ENCODE results near the gene RAI1.

Gene RAI1

DNA sequence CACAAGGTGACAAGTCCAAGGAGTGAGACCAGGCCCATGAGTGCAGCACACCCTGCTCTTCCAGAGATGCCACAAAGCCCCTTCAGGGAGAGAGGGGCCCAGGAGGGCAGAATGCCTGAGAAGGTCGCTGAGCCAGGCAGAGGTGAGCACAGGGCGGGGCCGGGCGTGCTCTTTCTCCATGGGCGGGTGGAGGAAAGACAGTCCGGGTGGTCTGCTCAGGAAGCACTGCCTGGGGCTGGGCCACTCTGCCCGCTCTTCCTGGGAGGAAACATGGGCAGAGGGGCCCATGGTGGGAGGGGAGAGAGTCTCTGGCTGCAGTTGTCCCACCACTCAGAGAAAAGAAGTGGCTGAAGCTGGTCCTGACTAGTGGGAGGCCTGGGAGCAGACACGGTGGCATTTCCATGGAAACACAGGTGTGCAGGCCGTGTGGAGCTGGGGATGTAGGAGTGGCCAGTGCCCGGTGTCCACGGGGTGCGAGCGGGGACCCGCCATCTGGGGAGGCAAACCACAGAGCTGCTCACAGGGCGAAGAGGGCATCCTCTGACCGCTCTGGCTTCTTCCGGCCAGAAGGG, 165.9 kb downstream of the RAI1 start:
- no peak for DNase-seq
- intact Hi-C loops (cut with DNase I): no loop called here

DNA sequence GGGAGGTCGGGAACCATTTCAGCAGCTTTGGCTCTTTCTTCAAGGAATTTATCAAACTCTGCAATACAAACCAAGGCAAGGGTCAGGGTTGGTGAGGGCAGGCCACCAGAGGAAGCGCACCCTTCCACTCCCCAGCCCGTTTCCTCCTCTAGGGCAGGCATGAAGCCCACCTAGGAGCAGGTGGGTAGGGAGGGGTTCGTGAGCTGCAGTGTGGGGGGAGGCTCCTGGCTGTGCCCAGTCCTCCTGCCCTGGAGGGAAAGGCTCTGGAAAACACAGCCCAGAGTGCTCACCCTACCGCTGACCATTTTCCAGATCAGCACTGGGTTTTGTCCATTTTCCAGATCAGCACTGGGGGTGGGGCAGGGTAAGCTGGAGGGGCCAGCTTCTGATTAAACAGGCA, 166.5 kb downstream of the RAI1 start:
- no peak for DNase-seq
- intact Hi-C loops (cut with DNase I): no loop called here

DNA sequence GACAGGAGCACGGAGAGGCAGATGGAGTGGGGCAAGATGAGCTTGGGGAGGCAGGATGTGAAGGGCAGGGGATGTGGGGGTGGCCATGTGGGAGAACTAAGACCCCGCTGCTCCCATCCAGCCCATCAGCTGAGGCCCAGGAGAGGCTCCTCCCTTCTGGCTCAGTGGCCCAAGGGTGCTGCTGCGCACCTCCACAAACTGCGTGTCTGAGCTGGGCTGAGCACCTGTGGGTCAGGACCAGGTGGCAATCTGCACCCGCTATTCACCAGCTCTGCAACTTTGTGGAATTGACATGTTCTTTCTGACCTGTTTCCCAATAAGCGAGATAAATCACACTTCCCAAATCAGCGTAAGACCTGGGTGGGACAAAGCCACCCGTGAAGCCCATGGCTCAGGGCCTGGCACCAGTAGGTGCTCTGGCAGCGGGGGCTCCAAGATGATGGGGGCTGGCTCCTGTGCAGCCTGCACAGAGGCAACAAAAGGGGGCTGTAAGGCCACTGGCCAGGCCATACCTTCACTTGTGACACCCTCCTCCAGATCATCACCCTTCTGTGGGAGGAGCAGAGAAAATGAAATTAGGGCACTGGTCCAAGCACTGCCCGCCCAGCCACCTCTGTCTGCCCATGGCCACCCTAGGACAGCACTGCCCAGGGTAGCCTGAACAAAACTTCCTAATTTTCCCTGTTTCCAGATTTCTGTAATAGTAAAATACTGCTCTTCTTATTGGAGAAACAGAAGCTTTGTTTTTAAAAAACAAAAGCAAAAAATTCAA, 167.2 kb downstream of the RAI1 start:
- no peak for DNase-seq

DNA sequence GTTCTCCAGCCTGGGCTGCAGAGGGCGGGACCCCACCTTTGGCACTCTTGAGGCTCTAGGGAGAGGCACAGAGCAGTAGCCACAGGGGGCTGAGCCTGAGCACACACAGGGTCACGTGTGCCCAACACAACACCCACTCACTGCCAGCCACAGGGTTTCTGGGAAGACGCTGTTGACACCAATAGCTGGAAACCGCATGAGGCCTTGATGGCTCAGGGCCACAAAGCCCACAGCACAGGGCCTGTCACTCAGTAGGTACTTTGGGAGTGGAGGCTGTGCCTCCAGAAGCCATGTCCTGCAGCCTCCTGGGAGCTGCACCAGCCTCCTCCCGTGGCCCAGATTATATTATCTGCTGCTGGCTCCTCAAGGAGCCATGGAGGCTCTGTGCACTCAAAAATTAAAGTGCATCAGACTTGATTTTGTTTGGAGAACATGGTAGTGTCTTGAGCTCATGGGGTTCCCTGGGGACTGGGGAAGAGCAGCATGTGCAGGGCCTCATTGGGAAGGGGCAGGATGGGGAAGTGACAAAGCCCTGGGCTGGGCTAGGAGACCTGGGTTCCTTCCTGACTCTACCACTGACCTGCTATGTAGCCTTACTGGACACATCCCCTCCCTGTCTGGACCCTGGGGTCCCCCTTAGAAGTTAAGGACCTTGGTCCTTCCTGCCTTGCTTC, 168.0 kb downstream of the RAI1 start:
- peak in 41 of 42 donors; percentile 35 to 88 (median 64) for DNase-seq
- intact Hi-C loops (cut with DNase I): no loop called here

More for the DNA sequence above, 167.2 kb downstream of the RAI1 start:
- intact Hi-C loops (cut with DNase I): no loop called here

GRCh38 chr17:17849845-17850373, 168.7 kb downstream of the RAI1 start:
- DNase-seq: peak in 34 of 42 donors; percentile 28 to 84 (median 60)
- intact Hi-C loops (cut with DNase I): no loop called here

DNA sequence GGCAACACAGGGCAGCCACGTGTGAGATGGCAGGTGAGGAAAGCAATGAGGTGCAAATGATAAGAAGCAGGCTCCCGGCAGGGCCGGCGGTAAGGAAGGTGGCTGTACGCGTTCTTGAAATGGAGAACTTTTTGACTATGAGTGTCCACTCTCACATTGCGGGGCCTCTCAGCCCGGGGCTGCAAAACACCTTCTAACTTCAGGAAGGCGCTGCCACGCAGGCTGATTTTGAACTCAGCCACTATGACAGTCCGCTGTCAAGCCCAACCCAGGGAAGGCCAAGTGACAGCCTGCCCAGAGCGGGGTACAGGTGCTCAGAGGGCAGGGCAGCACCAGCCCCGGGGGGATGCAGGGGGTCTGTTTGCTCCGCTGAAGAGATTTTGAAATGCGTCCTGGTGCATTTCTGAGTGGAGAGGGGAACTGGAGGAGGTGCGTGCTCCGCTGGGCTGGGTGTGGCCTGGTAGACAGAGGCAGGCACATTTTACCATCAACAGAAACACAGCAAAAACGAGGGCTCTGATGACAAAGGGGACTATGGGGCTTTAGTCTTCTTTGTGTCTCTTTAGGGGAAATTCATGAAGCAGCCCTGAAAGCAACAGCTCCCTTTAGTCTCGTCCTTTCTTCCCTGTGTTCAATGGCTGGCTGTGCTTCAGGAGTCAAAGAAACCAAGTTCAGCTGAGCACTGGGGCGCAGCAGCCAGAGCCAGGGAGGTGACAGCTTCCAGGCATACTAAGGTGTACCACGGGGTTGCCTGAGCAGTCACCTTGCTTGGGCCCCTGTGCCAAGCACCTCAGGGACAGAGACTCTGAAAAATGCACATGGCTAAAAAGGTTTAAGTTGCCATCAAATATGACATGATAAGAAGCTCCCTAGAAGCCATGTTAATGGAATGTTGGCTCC, 170.1 kb downstream of the RAI1 start:
- intact Hi-C loops (cut with DNase I): no loop called here
- DNase-seq: no peak

DNA sequence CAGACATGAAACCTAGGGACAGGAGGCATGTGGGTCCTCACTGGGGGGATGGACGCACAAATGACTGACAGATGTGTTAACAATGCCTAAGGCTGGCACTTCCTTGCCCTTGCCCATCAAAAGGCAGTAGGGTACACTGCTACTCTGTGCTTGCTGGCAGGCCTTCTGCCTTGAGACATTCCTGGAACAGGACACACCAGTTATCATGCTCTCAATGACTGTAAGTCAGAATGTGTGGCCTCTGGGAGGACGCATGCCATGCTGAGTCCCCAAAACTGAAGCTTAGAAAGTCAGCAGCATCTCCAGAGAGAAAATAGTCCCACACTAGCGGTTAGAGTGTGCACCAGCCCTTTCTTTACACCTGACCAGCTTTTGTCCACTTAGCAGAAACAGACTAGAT, 171.7 kb downstream of the RAI1 start:
- DNase-seq: no peak
- intact Hi-C loops (cut with DNase I): no loop called here

GRCh38 chr17:17853811-17854447, 172.7 kb downstream of the RAI1 start:
- intact Hi-C loops (cut with DNase I): no loop called here
- no peak for DNase-seq

DNA sequence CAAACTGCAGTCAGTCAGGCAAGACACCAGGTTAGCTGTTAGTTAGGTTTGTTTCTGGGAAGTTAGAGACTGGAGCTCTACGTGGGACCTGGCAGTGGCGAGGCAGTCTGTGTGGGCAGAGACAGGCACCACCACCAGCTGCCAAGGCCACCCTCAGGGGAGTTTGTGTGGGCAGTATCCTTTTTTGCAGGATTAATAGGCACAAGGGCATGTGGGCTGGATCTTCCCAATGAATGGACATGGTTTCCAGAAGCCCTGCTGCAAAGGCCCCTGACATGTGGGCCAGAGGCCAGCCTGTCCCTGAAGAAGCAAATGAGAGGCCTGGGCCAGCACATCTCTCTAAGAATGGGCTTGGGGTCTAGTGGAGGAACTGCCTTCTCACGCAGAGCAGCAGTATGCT, 174.7 kb downstream of the RAI1 start:
- intact Hi-C loops (cut with DNase I): loop anchor here (5.0 kb wide), 1 partner anchor 174 kb away; the partner anchor contains the start of gene RAI1
- DNase-seq: peak in 3 of 42 donors; percentile 59 to 63 (median 59)

GRCh38 chr17:17856386-17856785, 175.1 kb downstream of the RAI1 start:
- DNase-seq: no peak
- intact Hi-C loops (cut with DNase I): loop anchor here (5.0 kb wide), 1 partner anchor 174 kb away; the partner anchor contains the start of gene RAI1

DNA sequence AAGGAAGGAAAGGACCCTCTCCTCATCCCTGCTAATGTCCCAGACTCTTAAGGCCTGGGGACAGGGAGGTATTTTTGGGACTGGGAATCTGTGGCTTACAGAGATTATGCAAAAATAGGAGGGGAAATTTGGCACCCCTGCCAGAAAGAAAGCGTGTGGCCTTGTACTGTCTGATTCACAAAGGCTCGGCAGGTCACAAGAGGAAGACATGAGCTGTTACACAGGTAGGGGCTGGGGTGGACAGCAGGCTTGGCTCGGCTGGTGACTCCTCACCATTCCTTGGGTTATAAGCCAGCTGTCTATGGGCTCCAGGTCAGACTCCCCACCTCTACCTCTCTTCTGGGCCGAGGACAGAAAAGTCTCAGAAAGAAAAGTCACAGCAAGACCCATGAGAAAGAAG, 176.2 kb downstream of the RAI1 start:
- intact Hi-C loops (cut with DNase I): loop anchor here (5.0 kb wide), 1 partner anchor 175 kb away; the partner anchor contains the start of gene RAI1
- no peak for DNase-seq

DNA sequence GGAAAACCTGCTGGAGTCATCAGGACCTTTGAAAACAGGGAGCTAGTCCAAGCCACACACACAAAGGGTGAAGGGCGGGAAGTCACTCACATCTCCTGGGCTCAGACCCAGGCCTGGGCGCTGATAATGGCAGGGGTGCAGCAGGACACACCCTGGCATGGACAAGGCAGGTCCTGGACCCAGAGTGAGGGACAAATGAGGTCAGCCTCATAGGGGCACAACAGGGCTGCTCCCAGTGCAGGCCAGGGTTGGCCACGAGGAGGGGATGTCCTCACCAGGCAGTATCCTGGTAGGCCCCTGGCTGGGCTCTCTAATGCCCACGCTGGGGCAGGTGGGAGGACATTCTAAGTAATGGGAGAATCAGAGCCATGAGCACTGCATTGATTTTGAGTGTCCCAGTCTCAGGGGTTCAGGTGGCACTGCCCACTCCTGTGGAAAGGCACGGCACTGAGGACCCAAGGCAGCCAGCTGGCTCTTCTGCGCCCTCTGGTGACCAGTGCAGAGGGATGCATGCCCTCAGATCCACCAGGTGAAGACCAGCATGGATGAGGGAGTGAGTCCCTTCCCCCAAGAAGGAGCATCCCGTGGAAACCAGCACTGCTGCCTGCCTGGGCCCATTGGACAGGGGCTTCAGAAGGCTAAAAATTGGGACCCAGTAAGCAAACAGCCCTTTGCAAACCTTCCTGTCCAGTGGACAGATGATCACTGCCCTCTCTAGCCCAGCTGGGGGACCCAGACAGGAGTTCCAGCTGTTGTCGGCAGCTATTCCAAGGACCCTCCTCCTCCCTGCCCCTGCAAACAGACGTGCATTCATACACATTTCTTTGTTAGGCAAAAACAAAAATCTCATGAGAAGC, 178.9 kb downstream of the RAI1 start:
- intact Hi-C loops (cut with DNase I): loop anchor here (2.0 to 5.0 kb wide), 2 partner anchors 47 to 178 kb away; partner anchors contain the start of gene RAI1
- DNase-seq: peak; percentile 50 to 92 (median 80)

GRCh38 chr17:17860766-17861107, 179.5 kb downstream of the RAI1 start:
- no peak for DNase-seq
- intact Hi-C loops (cut with DNase I): loop anchor here (2.0 kb wide), 1 partner anchor 48 kb away; no protein-coding TSS in a partner anchor
